ENCODE measurements around the gene DCAF12.

GRCh38 chr9:34139477-34140146, 13.1 kb upstream of the DCAF12 start:
- peak; percentile 29 for TF ChIP-seq CTCF (IDR thresholded peaks at IDR 0.05; ENCODE audit: low read depth, low read length)
- no peak for TF ChIP-seq POLR2A (IDR thresholded peaks at IDR 0.05; ENCODE audit: extremely low read depth, insufficient read length)
